NOMO-1 treated with dmso at 0.1 percent for 144 hours (cell line): Measurements from ENCODE around the gene POC1A.

Source experiments
- DNase-seq: peaks from one replicate; lab custom pipeline; 2025; ENCODE audit not compliant: unreplicated experiment; lab: John Stamatoyannopoulos, UW

The POC1A gene

GRCh38 chr3:52132041-52132440, 22.2 kb downstream of the POC1A start:
- no peak for DNase-seq

- no peak for DNase-seq
These were observed 23.1 kb downstream of the POC1A start for GRCh38 chr3:52130966-52131622.

GRCh38 chr3:52128118-52128683, 26.0 kb downstream of the POC1A start:
- no peak for DNase-seq

- DNase-seq, result no peak
These were observed 27.7 kb downstream of the POC1A start for GRCh38 chr3:52126500-52126899.

- DNase-seq, result no peak
These were observed 28.2 kb downstream of the POC1A start for GRCh38 chr3:52126036-52126435.

GRCh38 chr3:52124766-52125165, 29.5 kb downstream of the POC1A start:
- no peak for DNase-seq

GRCh38 chr3:52124126-52124525, 30.1 kb downstream of the POC1A start:
- DNase-seq, result no peak

GRCh38 chr3:52123106-52123725, 31.0 kb downstream of the POC1A start:
- DNase-seq, result peak; percentile 32

GRCh38 chr3:52122491-52122890, 31.7 kb downstream of the POC1A start:
- no peak for DNase-seq

GRCh38 chr3:52121813-52122212, 32.4 kb downstream of the POC1A start:
- DNase-seq, result peak; percentile 65

GRCh38 chr3:52121464-52121805, 32.8 kb downstream of the POC1A start:
- peak; percentile 88 for DNase-seq

GRCh38 chr3:52120556-52121463, 33.4 kb downstream of the POC1A start:
- DNase-seq, result no peak

GRCh38 chr3:52119826-52120225, 34.4 kb downstream of the POC1A start:
- peak; percentile 6 for DNase-seq

- no peak for DNase-seq
These were observed 35.1 kb downstream of the POC1A start for GRCh38 chr3:52119099-52119498.

GRCh38 chr3:52118156-52118875, 35.9 kb downstream of the POC1A start:
- no peak for DNase-seq

- no peak for DNase-seq
These were observed 36.7 kb downstream of the POC1A start for GRCh38 chr3:52117537-52117936.

GRCh38 chr3:52112056-52112455, 42.2 kb downstream of the POC1A start:
- DNase-seq, result no peak

GRCh38 chr3:52110502-52110901, 43.7 kb downstream of the POC1A start:
- DNase-seq, result no peak

GRCh38 chr3:52109611-52110301, 44.5 kb downstream of the POC1A start:
- DNase-seq, result no peak
